ENCODE data around the gene LANCL2.

DNA sequence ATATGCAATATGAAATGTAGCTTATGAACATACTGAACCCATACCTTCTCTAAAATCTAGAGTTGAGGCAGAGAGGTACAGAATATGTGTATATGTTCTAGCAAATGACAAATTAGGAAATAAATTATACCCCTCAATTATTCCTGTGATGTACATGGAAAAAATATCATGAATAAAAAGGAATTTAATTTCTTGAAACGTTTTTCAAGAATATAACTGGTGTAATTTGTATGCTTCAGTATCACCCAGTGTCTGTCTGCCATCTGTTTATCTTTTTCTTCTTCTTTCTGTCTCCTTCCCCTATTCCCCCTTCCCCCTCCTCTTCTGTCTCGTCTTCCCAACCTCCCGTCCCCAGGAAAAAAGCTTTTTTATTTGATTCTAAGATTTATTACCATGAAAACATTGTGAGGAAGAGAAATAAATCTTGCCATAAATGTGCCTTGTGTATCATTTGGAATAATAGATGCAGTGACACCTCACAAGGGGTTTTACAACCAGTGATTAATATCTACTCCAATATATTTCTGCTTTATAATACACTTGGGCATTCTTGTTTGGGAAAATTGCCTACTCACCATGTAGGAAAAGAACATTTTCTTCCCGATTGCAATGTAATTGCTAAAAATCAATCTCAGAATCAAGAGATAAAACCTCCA is 12.2 kb downstream of the LANCL2 start:
- TF ChIP-seq, protein P1, sequence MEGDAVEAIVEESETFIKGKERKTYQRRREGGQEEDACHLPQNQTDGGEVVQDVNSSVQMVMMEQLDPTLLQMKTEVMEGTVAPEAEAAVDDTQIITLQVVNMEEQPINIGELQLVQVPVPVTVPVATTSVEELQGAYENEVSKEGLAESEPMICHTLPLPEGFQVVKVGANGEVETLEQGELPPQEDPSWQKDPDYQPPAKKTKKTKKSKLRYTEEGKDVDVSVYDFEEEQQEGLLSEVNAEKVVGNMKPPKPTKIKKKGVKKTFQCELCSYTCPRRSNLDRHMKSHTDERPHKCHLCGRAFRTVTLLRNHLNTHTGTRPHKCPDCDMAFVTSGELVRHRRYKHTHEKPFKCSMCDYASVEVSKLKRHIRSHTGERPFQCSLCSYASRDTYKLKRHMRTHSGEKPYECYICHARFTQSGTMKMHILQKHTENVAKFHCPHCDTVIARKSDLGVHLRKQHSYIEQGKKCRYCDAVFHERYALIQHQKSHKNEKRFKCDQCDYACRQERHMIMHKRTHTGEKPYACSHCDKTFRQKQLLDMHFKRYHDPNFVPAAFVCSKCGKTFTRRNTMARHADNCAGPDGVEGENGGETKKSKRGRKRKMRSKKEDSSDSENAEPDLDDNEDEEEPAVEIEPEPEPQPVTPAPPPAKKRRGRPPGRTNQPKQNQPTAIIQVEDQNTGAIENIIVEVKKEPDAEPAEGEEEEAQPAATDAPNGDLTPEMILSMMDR (IDR thresholded peaks at IDR 0.05): no peak
- TF ChIP-seq EZH2 (IDR thresholded peaks at IDR 0.05): no peak

Measured in neural progenitor cell (in vitro differentiated cells).